ENCODE data around the gene ANKRD16.

ANKRD16 gene

DNA sequence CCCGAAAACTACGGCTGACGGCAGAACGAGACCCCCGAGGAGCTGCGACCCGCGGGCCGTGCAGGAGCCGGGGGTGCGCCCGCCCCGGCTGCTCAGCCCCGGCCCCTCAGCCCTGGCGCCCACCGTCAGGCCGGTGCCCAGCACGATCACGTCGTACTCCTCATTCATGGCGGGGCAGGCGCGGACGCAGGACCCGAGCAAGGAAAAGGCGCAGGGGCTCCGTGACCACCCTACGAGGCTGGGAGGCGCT is 76.7 kb downstream of the ANKRD16 start:
- no peak for TF ChIP-seq POLR2AphosphoS5 (IDR thresholded peaks at IDR 0.05; ENCODE audit: low read depth)
- TF ChIP-seq SPI1 (IDR thresholded peaks at IDR 0.05; ENCODE audit: borderline replicate concordance, low read depth): no peak
- no peak for TF ChIP-seq GABPA (IDR thresholded peaks at IDR 0.05; ENCODE audit: low read depth)
- TF ChIP-seq, protein P1, sequence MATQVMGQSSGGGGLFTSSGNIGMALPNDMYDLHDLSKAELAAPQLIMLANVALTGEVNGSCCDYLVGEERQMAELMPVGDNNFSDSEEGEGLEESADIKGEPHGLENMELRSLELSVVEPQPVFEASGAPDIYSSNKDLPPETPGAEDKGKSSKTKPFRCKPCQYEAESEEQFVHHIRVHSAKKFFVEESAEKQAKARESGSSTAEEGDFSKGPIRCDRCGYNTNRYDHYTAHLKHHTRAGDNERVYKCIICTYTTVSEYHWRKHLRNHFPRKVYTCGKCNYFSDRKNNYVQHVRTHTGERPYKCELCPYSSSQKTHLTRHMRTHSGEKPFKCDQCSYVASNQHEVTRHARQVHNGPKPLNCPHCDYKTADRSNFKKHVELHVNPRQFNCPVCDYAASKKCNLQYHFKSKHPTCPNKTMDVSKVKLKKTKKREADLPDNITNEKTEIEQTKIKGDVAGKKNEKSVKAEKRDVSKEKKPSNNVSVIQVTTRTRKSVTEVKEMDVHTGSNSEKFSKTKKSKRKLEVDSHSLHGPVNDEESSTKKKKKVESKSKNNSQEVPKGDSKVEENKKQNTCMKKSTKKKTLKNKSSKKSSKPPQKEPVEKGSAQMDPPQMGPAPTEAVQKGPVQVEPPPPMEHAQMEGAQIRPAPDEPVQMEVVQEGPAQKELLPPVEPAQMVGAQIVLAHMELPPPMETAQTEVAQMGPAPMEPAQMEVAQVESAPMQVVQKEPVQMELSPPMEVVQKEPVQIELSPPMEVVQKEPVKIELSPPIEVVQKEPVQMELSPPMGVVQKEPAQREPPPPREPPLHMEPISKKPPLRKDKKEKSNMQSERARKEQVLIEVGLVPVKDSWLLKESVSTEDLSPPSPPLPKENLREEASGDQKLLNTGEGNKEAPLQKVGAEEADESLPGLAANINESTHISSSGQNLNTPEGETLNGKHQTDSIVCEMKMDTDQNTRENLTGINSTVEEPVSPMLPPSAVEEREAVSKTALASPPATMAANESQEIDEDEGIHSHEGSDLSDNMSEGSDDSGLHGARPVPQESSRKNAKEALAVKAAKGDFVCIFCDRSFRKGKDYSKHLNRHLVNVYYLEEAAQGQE (IDR thresholded peaks at IDR 0.05; ENCODE audit: insufficient replicate concordance, low read depth): no peak
- TF ChIP-seq, protein P2, sequence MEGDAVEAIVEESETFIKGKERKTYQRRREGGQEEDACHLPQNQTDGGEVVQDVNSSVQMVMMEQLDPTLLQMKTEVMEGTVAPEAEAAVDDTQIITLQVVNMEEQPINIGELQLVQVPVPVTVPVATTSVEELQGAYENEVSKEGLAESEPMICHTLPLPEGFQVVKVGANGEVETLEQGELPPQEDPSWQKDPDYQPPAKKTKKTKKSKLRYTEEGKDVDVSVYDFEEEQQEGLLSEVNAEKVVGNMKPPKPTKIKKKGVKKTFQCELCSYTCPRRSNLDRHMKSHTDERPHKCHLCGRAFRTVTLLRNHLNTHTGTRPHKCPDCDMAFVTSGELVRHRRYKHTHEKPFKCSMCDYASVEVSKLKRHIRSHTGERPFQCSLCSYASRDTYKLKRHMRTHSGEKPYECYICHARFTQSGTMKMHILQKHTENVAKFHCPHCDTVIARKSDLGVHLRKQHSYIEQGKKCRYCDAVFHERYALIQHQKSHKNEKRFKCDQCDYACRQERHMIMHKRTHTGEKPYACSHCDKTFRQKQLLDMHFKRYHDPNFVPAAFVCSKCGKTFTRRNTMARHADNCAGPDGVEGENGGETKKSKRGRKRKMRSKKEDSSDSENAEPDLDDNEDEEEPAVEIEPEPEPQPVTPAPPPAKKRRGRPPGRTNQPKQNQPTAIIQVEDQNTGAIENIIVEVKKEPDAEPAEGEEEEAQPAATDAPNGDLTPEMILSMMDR (IDR thresholded peaks at IDR 0.05; ENCODE audit: insufficient read depth, low read length): no peak
- no peak for DNase-seq (ENCODE audit: low read depth in 1 of 2, low spot score in 1 of 2)
- H3K4me3 ChIP-seq (replicated peaks; ENCODE audit: insufficient read depth, low read length): peak overlapping the region; percentile 58
- H3K27me3 ChIP-seq (ENCODE audit: insufficient read depth, poor library complexity, severe bottlenecking): no peaks in the 10 kb centered on the region
- peak overlapping the region; percentile 91 for H3K27ac ChIP-seq (replicated peaks)

DNA sequence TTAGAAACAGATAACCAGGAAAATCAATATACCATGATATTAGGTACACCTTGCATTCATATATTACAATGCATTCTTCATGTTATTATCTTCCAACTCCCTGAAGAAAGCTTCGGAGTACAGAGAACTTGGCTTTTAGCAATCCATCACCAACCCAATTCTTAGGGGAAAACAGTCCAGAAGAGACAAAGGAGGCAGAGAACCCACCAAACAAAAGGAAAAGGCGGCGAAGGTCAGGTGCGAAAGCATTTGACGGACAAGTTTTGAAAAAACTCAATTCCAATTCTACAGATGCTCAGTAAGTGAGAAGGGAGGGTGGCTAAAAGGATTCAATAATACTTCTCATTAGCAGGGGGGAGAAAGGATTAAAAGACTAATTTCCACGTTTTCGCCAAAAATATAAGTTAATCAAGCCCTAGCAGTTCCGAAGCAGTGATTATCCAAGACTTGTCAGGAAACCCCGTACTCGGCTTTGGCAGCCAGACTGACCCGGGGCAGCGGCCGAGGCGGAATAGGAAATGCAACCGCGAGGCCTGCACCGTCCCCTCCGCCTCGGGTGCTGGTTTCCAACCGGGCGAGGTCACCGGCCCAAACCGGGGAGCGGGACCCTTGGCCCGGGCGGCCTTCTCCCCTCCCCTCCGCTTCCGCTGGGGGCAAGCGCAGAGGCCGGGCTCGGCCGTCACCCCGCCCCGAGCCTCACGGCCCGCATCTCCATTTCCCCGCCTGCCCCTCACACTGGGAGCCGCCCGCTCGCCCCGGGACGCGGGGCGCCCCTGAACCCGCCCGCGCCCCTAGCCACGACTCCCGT is 77.2 kb downstream of the ANKRD16 start:
- no peaks in the 10 kb centered on the region for H3K27me3 ChIP-seq (ENCODE audit: insufficient read depth, poor library complexity, severe bottlenecking)
- TF ChIP-seq GABPA (IDR thresholded peaks at IDR 0.05; ENCODE audit: low read depth) (no peak), POLR2AphosphoS5 (IDR thresholded peaks at IDR 0.05; ENCODE audit: low read depth) (no peak), SPI1 (IDR thresholded peaks at IDR 0.05; ENCODE audit: borderline replicate concordance, low read depth) (no peak)
- TF ChIP-seq, protein P1 (IDR thresholded peaks at IDR 0.05; ENCODE audit: insufficient replicate concordance, low read depth): no peak
- TF ChIP-seq, protein P2 (IDR thresholded peaks at IDR 0.05; ENCODE audit: insufficient read depth, low read length): no peak
- DNase-seq (ENCODE audit: low read depth in 1 of 2, low spot score in 1 of 2): peak in 1 of 2 experiments; percentile 3
- peak overlapping the region; percentile 91 for H3K27ac ChIP-seq (replicated peaks)
- peak overlapping the region; percentile 58 for H3K4me3 ChIP-seq (replicated peaks; ENCODE audit: insufficient read depth, low read length)

All from HL-60 (cell line).